Effector memory CD4-positive, alpha-beta T cell (primary cell): ENCODE results near the gene FBXW11.

Source experiments
- DNase-seq, 3 donors: peaks; one replicate each; pipeline ENCODE4 v3.0.0-alpha.2; 2020
- H3K27ac ChIP-seq: 2 replicates; pipeline ENCODE4 v1.7.0; 2013; ENCODE audit warnings: mild to moderate bottlenecking, low read length, moderate library complexity; ENCODE audit not compliant: insufficient read depth, poor library complexity, severe bottlenecking
- H3K27me3 ChIP-seq: replicated peaks from 2 replicates; pipeline ENCODE4 v1.7.0; 2013; ENCODE audit warnings: mild to moderate bottlenecking, low read length; ENCODE audit not compliant: insufficient read depth, control insufficient read depth, poor library complexity, severe bottlenecking
- H3K36me3 ChIP-seq: 2 replicates; pipeline ENCODE4 v1.7.0; 2013; ENCODE audit warnings: mild to moderate bottlenecking, low read length, moderate library complexity; ENCODE audit not compliant: control insufficient read depth, insufficient read depth
- H3K4me1 ChIP-seq: 2 replicates; pipeline ENCODE4 v1.7.0; 2013; ENCODE audit warnings: low read length, mild to moderate bottlenecking; ENCODE audit not compliant: control insufficient read depth, insufficient read depth, poor library complexity, severe bottlenecking
- H3K4me3 ChIP-seq: 2 replicates; pipeline ENCODE4 v1.7.0; 2013; ENCODE audit warnings: low read length, low read depth, mild to moderate bottlenecking; ENCODE audit not compliant: insufficient read depth, poor library complexity, severe bottlenecking
- H3K9me3 ChIP-seq: 2 replicates; pipeline ENCODE4 v1.7.0; 2013; ENCODE audit warnings: mild to moderate bottlenecking, low read length, moderate library complexity; ENCODE audit not compliant: control insufficient read depth

The FBXW11 gene

DNA sequence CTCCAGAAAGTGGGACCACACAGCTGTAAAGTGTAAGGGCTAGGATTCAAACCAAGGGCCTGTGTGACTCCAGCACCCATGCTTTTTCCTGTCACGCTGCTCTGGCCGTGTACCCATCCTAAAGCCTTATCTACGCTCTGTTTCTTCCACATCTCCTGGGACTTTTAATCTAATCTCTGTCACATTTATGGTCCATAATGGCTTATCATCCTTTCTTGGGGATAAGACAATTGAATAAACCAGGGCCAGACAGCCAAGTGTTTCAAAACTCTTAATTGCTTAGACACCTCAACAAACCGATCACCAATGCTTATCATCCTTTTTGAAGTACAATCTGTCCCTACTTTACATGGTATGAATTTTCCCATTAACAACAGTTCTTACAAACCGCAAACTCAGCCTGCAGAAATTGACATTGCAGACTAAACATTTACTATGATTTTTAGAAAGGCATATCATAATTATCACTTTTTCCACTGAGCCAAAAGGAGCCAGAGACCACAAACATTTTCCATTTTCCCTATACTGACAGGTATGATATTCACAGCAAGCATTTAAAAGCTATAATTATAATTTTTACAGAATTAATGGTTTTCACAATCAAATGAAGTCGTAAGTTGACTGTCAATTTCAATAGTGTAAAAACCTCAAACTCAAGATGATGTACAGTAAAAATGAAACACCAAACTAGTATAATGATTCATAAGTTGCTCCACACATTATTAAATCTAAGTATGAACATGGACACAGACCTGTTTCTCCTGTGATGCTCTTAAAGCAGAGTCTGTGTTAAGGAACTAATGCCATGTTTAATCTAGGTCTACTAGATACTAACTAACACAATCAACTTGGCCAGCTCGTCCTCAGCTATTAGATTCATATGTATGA lies 99.5 kb downstream of the FBXW11 start:
- Histone ChIP-seq H3K27me3 (no peaks in the 10 kb centered on the region), H3K9me3 (no peaks in the 10 kb centered on the region), H3K4me1 (peaks cover 4% of the 10 kb centered on the region), H3K27ac (no peak overlapping the region), H3K4me3 (no peak overlapping the region), H3K36me3 (no peaks in the 10 kb centered on the region)
- no peak for DNase-seq

- no peak overlapping the region for H3K27ac ChIP-seq
- H3K4me1 ChIP-seq, result peaks cover 4% of the 10 kb centered on the region
- no peak overlapping the region for H3K4me3 ChIP-seq
- no peaks in the 10 kb centered on the region for H3K36me3 ChIP-seq
- H3K27me3 ChIP-seq, result no peaks in the 10 kb centered on the region
- DNase-seq, result no peak
- no peaks in the 10 kb centered on the region for H3K9me3 ChIP-seq
Observed at GRCh38 chr5:171906066-171906570, 100.3 kb downstream of the FBXW11 start.

DNA sequence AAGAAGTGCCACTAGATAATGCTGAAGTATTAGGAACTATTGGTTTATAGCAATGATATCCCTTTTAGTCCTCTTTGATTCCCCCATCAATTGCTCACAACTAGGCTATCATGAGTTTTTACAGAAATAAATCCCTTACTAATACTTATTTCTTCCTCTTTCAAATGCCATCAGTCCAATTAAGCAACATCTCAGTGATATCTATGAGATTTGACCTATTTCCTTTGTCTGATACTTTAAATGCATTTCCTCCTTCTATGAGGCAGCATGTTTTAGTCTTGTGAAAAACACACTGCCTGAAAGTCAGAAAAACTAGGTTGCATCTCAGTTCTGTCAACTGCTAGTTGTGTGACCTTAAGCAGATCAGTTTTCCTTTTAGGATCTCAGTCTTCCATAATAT lies 101.6 kb downstream of the FBXW11 start:
- Histone ChIP-seq H3K36me3 (peaks cover 1% of the 10 kb centered on the region), H3K27me3 (no peaks in the 10 kb centered on the region), H3K4me3 (no peak overlapping the region), H3K27ac (no peak overlapping the region), H3K9me3 (no peaks in the 10 kb centered on the region), H3K4me1 (peaks cover 4% of the 10 kb centered on the region)
- no peak for DNase-seq

DNA sequence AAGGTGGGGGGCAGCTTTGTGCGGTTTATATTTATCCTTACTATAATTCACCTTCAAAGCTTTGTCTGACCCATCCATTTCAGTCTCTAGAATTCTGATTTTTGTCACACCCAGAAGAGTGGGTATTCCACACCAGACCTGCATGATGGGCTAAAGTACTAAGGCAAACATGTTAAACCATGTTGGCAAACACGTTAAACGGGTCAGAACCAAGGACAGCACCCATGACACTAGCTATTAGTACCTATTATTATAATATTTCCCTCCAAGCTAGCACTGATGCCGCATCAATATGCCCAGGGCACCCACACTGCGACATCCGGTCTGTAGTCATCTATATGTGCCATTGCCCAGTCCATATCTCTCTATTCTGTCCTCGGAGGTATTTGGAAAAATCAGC lies 104.7 kb downstream of the FBXW11 start:
- Histone ChIP-seq H3K27ac (no peak overlapping the region), H3K4me3 (no peak overlapping the region), H3K36me3 (peaks cover 9% of the 10 kb centered on the region), H3K9me3 (no peaks in the 10 kb centered on the region), H3K27me3 (no peaks in the 10 kb centered on the region), H3K4me1 (peaks cover 4% of the 10 kb centered on the region)
- no peak for DNase-seq

- Histone ChIP-seq H3K9me3 (no peaks in the 10 kb centered on the region), H3K27me3 (no peaks in the 10 kb centered on the region), H3K27ac (no peak overlapping the region), H3K4me1 (no peaks in the 10 kb centered on the region), H3K36me3 (peaks cover 13% of the 10 kb centered on the region), H3K4me3 (no peak overlapping the region)
- no peak for DNase-seq
Observed at GRCh38 chr5:171899792-171900191, 106.6 kb downstream of the FBXW11 start.

GRCh38 chr5:171898879-171899278 lies 107.6 kb downstream of the FBXW11 start:
- no peak for DNase-seq
- no peaks in the 10 kb centered on the region for H3K9me3 ChIP-seq
- H3K4me3 ChIP-seq, result no peak overlapping the region
- no peak overlapping the region for H3K27ac ChIP-seq
- no peaks in the 10 kb centered on the region for H3K27me3 ChIP-seq
- no peaks in the 10 kb centered on the region for H3K4me1 ChIP-seq
- H3K36me3 ChIP-seq, result peaks cover 14% of the 10 kb centered on the region

GRCh38 chr5:171898386-171898785 lies 108.1 kb downstream of the FBXW11 start:
- no peak for DNase-seq
- Histone ChIP-seq H3K4me1 (no peaks in the 10 kb centered on the region), H3K27me3 (no peaks in the 10 kb centered on the region), H3K4me3 (no peak overlapping the region), H3K36me3 (peaks cover 14% of the 10 kb centered on the region), H3K9me3 (no peaks in the 10 kb centered on the region), H3K27ac (no peak overlapping the region)

DNA sequence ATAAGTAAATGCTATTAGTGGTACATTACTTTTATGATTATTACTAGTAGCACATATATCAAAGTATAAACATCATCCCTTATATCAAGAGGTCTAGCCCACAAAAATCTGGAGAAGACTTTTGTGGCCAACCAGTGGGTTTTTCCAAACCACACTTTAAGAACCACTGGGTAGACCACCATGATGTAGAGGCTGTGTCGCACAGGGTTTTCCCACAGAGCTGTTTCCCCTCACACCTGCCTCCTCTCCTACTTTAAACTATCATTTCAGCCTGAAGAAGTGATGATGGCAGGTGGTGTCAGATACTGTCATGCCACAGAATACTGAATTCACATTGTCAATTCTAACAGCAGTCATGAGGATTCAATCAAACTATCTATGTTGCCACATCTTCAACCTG lies 109.2 kb downstream of the FBXW11 start:
- no peak overlapping the region for H3K4me3 ChIP-seq
- no peaks in the 10 kb centered on the region for H3K4me1 ChIP-seq
- H3K36me3 ChIP-seq, result peaks cover 14% of the 10 kb centered on the region
- H3K27me3 ChIP-seq, result no peaks in the 10 kb centered on the region
- no peaks in the 10 kb centered on the region for H3K9me3 ChIP-seq
- DNase-seq, result no peak
- H3K27ac ChIP-seq, result no peak overlapping the region

GRCh38 chr5:171895081-171895480 lies 111.4 kb downstream of the FBXW11 start:
- H3K4me3 ChIP-seq, result no peak overlapping the region
- H3K4me1 ChIP-seq, result no peaks in the 10 kb centered on the region
- DNase-seq, result no peak
- H3K27me3 ChIP-seq, result no peaks in the 10 kb centered on the region
- peaks cover 31% of the 10 kb centered on the region for H3K36me3 ChIP-seq
- H3K27ac ChIP-seq, result no peak overlapping the region
- H3K9me3 ChIP-seq, result no peaks in the 10 kb centered on the region

GRCh38 chr5:171893290-171893886 lies 113.0 kb downstream of the FBXW11 start:
- peaks cover 30% of the 10 kb centered on the region for H3K36me3 ChIP-seq
- H3K27ac ChIP-seq, result no peak overlapping the region
- no peaks in the 10 kb centered on the region for H3K4me1 ChIP-seq
- no peak overlapping the region for H3K4me3 ChIP-seq
- no peaks in the 10 kb centered on the region for H3K27me3 ChIP-seq
- H3K9me3 ChIP-seq, result no peaks in the 10 kb centered on the region
- DNase-seq, result no peak
